ENCODE measurements around the gene BEX3.
"Not testable (repeated sequence)": the region's sequence is repeated elsewhere in the genome, so short reads cannot be mapped to it uniquely, and the experiment has no call there.

Gene BEX3

GRCh38 chrX:103382877-103383276 lies 6.5 kb downstream of the BEX3 start:
- DNase-seq (ENCODE audit: low read depth), result no peak

- DNase-seq (ENCODE audit: low read depth), result no peak
Observed at GRCh38 chrX:103384672-103385071, 8.3 kb downstream of the BEX3 start.

DNA sequence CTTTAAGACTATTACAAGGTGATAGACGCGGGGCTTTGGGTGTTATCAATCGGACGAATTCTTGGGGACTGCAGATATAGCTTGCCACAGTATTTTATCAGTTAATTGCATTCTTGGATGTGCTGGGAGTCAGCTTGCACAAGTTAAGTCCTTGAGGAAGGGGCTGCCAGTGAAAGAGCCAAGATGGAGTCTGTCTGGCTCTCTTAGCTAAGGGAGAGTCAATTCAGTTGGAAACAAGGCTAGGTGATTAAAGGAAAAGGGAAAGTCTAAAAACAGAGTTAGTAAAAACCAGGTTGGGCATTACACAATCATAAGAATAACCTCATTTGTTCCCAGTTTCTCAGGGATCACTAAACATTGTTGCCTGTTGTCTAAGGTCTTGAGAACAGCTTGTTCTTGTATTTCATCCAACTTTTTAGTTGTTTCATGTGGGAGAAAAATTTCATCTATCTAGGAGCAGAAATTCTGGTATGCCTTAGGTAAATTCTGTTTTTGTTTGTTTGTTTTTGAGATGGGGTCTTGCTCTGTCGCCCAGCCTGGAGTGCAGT lies 9.0 kb downstream of the BEX3 start:
- DNase-seq (ENCODE audit: low read depth), result peak; percentile 61

DNA sequence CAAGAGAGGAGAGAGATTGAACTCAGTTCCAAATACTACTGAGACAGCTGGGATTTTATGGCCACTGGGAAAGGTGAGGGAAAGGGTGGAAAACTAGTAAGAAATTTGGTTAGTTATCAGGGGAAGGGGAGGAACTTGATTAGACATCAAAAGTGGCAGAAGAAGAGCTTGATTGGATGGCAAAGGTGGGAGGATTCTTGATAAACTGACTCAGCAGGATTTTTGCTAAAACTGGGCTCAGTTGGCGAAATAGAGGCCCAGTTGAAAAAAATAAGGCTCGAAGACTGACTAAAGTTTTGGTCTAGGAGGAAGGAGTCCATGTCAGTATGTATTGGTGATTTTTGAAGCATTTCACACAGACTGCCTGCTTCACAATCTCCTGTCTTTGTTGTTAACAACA lies 10.0 kb downstream of the BEX3 start:
- DNase-seq (ENCODE audit: low read depth), result no peak

GRCh38 chrX:103393487-103393886 lies 17.1 kb downstream of the BEX3 start:
- DNase-seq (ENCODE audit: low read depth), result no peak

- DNase-seq (ENCODE audit: low read depth), result no peak
Observed at GRCh38 chrX:103396186-103396585, 19.8 kb downstream of the BEX3 start.

DNA sequence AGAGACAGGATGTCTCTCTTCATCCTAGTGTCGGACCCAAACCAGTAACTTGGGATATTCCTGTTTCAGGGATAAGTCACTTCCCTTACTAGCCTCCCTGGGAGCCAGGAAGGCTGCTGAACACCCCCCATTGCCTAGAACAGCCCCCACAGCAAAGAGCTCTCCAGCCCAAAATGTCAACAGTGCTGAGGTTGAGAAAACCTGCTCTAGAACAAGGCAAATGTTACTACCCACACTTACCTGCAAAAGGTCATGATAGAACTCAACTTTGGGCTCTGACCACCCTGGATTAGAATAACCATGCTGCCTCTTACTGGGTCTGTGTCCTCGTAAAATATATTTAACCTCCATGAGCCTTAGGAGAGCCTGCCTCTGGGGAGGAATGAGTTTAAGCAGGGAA lies 20.3 kb downstream of the BEX3 start:
- DNase-seq (ENCODE audit: low read depth), result no peak

GRCh38 chrX:103397707-103398106 lies 21.4 kb downstream of the BEX3 start:
- DNase-seq (ENCODE audit: low read depth), result no peak

- DNase-seq (ENCODE audit: low read depth), result peak; percentile 84
Observed at GRCh38 chrX:103398421-103398864, 22.1 kb downstream of the BEX3 start.

- DNase-seq (ENCODE audit: low read depth), result no peak
Observed at GRCh38 chrX:103399744-103400143, 23.4 kb downstream of the BEX3 start.

- DNase-seq (ENCODE audit: low read depth), result no peak
Observed at GRCh38 chrX:103400931-103401330, 24.6 kb downstream of the BEX3 start.

DNA sequence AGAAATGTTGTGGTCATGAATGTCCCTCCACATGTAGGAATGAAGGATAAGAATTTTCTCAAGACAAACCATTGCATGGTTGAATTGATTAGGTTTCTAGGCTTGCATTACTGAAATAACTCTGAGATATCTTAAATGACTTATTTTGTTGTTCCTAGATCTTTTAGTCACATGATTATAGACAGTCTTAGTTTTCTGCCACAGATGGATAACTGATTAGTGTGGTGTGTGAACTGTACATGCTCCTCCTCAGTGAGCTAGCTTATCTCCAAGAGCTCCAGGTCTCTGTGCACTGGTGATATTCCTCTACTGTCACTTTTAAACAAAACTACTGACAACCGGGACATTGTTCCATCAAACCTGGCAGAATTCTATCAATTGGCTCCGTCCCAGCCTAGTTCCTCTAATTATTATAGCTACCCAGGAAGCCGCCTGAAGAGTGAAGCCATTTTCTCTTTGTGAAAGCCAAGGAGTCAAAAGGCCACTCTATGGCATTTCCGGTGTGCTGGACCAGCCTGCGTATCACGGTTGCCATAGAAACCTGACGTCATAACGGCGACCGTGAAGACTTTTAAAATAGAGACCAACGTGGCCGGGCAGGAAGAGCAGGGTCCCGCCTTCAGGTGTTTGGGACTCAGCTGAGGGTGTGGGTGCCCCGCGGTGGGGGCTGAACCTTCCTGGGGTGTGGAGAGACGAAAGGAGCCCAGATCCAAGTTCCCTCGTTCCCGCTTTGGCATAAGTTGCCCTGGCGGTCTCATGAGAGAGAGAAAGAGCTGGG lies 28.1 kb downstream of the BEX3 start:
- peak; percentile 85 for DNase-seq (ENCODE audit: low read depth)

GRCh38 chrX:103405009-103405333 lies 28.6 kb downstream of the BEX3 start:
- no peak for DNase-seq (ENCODE audit: low read depth)

GRCh38 chrX:103406256-103406655 lies 29.9 kb downstream of the BEX3 start:
- DNase-seq (ENCODE audit: low read depth), result no peak

DNA sequence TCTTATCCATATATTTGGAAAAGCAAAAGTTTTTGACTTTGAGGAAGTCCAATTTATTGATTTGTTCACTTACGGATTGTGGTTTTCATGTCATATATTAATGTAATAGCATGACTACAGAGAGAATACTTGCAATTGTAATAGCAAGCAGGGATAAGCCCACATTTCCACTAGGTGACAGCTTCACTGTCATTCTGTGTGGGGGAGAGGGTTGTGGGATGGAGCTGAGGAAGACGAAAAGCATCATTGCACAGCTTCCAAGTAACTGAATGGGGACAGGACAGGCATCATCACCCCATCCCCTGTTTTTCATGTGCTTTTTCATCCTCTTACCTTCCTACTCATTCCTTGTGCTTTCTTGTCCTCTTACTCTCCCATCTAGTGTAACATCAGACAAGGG lies 31.4 kb downstream of the BEX3 start:
- DNase-seq (ENCODE audit: low read depth), result no peak

- not testable (repeated sequence) for DNase-seq (ENCODE audit: low read depth)
Observed at GRCh38 chrX:103411721-103412120, 35.4 kb downstream of the BEX3 start.

- DNase-seq (ENCODE audit: low read depth), result no peak
Observed at GRCh38 chrX:103413705-103414387, 37.5 kb downstream of the BEX3 start.

- DNase-seq (ENCODE audit: low read depth), result no peak
Observed at GRCh38 chrX:103414561-103414960, 38.2 kb downstream of the BEX3 start.

DNA sequence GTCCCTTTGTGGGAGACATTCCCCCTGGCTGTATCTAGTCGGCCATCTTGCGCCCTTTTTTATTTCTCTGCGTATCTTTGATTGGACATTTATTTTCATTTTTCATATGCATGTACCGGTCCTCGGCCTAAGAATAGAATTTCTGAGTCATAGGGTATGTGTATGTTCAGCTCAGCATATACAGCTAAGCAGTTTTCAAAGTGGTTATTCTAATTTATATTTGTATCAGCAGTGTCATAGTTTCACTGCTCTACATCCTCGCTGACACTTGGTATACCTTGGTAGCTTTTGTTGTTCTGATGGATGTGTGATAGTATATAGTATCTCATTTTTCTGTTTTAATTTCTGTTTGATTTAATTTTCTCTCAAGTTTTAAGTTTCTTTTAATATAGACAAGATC lies 38.7 kb downstream of the BEX3 start:
- no peak for DNase-seq (ENCODE audit: low read depth)

- no peak for DNase-seq (ENCODE audit: low read depth)
Observed at GRCh38 chrX:103415528-103415927, 39.2 kb downstream of the BEX3 start.

GRCh38 chrX:103417370-103417769 lies 41.0 kb downstream of the BEX3 start:
- DNase-seq (ENCODE audit: low read depth), result no peak

- DNase-seq (ENCODE audit: low read depth), result no peak
Observed at GRCh38 chrX:103417933-103418332, 41.6 kb downstream of the BEX3 start.

- DNase-seq (ENCODE audit: low read depth), result peak; percentile 37
Observed at GRCh38 chrX:103418811-103419340, 42.5 kb downstream of the BEX3 start.
